ENCODE data around the gene HTRA3.

- TF ChIP-seq CTCF (IDR thresholded peaks at IDR 0.05; ENCODE audit: poor library complexity) (no peak), EZH2phosphoT487 (IDR thresholded peaks at IDR 0.05; ENCODE audit: low read depth, severe bottlenecking, unreplicated experiment) (no peak)
Measured at GRCh38 chr4:8286719-8287342, 17.3 kb downstream of the HTRA3 start.

Data from hepatocyte (in vitro differentiated cells).